GM04504 (cell line): ENCODE data around the gene SRP19.
A peak's percentile ranks its signal among the peaks of the same experiment; 100 is the strongest.
"Not testable (repeated sequence)": the region's sequence is repeated elsewhere in the genome, so short reads cannot be mapped to it uniquely, and the experiment has no call there.

ENCODE experiments used
- DNase-seq: peaks from one replicate; pipeline ENCODE4 v3.0.0-alpha.2; 2012; ENCODE audit warnings: low read depth

Gene SRP19

DNA sequence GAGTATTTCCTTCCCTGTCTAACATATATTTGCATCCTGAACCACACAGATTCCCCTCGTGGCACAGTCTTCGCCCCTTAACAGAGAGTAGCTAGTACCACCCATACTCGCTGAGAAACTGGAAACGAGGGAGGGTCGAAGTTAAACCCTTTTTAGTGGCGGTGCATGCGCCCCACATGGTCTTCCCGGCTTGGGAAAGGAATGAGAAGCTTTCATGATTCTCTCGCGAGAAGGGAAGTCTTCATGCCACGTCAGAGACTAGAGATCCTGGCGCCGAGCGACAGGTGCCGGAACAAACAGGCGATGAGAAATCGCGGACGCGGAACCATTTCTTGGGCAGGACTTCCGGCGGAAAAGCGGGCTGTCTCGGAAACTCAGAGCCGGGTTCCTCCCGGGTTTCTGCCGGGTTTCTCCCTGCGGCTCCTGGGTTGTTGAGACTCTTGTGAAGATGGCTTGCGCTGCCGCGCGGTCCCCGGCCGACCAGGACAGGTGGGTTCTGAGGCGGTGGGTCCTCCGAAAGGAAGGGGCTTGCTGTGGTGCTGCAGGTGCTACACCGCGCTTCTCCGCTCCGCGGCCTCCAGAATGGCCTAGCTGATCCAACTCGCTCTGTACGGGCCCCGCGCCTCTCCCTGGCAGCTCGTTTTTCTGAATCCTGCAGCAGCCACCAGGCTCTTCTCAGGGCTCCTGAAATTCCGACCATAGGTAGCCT, at the start of gene SRP19:
Gene SRP19, plus strand, starts transcription at position 359 of the 709 bp plus-strand sequence. Its CDS starts 90 bp downstream, at position 449.
- peak; percentile 94 for DNase-seq

DNA sequence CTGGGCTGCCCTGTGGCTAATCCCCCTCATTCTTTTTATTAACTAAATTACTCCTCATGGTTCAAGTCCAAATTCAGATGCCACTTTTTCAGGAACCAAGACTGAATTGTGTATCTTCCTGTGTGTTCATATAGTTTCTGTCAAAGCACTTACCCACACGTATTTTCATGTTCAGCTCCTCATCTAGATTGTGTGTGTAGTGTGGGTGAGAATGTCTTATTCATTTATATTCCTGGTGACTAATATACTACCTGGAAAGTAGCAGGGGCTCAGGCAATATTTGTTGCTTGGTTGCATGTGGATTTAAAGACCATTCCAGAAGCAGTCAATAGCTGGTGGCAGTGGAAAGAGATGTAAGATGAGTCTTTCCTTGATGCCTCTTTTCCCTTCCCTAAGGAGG, 48.5 kb upstream of the SRP19 start:
- DNase-seq: no peak

DNA sequence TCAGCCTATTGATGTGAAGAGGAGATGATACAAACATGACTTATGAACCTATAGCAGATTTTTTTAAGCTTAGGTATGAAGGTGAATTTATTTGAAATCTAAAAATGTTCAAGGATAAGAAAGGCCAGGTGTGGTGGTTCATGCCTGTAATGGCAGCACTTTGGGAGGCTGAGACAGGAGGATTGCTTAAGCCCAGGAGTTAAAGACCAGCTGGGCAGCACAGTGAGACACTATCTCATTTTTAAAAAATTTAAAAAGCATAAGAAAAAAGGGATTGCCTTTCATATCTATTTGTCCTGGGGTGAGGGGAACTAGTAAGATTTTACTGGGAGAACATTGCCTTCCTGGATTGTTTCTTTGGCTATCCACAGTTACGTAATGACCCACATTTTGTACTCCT, 40.8 kb upstream of the SRP19 start:
- no peak for DNase-seq

DNA sequence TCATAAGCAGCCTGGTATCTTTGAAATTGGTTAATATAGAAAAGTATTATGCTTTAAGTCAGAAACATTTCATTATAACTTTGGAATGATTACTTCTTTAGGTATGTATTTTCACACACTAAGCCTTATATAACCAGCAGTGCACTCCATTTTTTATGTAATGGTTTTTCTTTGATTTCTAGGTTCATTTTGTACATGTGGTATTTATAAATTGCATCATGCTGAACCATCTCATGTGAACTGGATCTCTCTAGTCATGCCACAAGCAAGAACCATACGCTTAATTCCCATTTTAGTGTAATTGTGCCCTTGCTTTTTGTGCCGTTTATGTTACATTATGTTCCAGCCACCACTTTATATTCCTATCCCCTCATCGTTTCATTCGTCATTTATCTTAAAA, 38.6 kb upstream of the SRP19 start:
- peak; percentile 3 for DNase-seq

DNA sequence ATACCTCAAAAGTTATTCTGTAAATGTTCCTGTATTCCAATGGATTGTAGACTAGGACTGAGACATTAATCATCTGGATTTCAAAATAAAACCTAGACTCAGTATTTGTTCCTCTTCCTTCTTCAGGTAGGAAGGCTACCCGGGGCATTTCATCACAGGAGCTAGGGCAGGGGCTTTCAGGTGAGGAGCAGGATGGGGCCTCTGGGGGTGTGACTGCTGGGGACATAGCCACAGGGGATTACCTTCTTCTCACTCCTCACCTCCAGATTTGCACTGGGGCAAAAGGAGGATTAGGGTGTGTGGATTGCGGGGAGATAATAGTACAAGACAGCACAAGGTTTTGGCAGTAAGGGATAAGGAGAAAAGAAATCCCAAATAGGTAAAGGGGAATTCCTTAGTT, 37.9 kb upstream of the SRP19 start:
- no peak for DNase-seq

DNA sequence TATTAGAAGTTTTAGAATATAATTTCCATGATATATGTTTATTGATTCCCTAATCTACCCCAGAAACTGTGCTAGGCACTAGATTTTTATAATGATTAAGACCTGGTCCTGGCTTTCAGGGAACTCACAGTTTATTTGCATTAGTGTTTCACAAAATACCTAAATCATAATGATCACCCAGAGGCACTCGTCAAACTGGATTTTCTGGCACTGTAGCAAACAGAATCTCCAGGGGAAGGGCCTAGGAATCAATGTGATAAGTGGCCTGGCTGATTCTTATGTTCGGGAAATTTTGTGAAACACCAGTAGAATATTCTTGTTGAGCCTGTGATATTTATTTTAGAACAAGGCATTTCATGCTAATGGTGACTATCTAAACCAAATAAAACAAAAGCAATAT, 37.4 kb upstream of the SRP19 start:
- DNase-seq: no peak

DNA sequence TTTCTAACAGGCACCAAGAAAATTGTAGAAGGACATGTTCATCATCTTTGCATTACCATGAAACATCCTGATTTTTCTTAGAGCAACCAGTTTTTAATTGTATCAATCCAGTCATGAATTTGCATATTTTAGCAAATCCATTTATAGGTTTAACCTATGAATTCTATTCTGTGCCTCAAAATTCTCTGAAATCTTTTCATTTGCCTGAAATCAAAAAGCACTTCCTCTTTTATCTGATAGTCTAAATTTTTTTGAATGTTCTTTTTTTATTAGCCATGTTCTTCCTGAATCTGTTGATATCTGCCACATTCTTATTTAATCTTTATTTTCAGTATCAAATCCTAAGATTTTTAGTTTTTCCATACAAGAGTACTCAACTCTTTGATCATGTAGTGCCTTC, 36.9 kb upstream of the SRP19 start:
- no peak for DNase-seq

DNA sequence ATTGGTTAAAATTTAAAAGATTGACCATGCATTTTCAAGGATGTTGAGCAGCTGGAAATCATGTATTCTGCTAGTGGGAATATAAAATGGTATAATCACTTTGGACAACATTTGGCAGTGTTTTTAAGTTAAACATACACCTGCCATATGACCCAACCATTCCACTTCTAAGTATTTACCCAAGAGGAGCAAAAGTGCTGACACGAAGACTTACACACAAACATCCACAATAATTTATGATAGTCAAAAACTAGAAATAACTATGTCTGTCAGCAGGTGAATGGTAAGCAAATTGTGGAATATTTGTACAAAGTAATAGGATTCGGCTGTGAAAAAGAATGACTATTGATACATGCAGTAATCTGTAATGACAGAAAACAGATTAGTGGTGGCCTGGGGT, 30.7 kb upstream of the SRP19 start:
- no peak for DNase-seq

DNA sequence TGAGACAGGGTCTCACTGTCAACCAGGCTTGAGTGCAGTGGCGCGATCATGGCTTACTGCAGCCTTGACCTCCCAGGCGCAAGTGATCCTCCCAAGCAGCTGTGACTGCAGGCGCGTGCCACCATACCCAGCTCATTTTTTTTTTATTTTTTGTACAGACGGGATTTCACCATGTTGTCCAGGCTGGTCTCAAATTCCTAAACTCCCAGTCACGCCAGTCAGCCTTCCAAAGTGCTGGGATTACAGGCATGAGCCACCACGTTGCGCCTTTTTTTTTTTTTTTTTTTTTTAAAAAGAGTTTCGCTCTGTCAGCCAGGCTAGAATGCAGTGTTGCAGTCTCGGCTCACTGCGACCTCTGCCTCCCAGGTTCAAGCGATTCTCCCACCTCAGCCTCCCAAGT, 27.1 kb upstream of the SRP19 start:
- no peak for DNase-seq

DNA sequence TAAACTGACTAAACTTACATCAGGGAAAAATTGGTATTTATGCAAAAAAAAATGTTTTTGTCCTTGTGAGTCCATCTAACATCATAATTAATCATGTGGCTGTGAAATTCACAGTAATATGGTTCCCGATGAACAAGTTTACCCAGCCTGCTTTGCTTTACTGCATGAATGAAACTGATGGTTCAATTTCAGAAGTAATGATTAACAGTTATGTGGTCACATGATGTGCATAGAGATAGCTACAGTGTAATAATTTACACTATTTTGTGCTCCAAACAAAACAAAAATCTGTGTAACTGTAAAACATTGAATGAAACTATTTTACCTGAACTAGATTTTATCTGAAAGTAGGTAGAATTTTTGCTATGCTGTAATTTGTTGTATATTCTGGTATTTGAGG, 16.6 kb upstream of the SRP19 start:
- no peak for DNase-seq

DNA sequence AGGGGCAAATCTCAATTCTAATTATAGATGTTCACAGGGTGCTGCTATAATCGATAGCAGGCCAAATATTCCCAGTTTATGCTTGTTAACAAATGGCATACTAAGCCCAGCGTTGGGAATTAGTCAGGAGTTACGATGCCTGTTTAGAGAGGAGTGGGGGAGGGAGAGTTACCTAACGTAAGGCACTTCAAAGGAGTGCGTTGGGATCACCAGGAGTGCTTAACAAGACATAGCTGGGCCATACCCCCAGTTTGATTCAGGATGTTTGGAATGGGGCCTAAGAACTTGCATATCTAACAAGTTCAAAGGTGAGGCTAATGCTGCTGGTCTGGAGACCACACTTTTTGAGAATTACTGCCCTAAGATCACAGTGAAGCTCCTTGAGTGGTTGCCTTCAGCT, 14.5 kb upstream of the SRP19 start:
- DNase-seq: no peak

DNA sequence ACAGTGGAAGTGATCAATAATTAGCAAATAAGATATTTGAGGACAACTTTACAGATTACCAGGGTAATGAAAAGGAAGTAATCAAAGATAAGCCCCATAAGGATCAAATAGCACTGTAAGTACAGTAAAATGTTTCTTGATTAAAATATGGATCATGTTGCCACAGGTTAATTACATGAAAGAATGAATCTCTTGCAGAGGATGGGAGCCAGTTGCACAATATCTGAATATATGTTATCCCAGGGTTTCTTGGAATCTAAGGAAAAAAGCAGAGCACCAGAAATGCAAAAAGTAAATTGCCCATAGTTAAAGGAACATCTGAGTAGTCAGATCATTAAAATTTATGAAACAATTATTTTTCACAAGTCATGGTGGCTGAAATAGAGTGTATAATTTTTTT, 13.8 kb upstream of the SRP19 start:
- DNase-seq: no peak

DNA sequence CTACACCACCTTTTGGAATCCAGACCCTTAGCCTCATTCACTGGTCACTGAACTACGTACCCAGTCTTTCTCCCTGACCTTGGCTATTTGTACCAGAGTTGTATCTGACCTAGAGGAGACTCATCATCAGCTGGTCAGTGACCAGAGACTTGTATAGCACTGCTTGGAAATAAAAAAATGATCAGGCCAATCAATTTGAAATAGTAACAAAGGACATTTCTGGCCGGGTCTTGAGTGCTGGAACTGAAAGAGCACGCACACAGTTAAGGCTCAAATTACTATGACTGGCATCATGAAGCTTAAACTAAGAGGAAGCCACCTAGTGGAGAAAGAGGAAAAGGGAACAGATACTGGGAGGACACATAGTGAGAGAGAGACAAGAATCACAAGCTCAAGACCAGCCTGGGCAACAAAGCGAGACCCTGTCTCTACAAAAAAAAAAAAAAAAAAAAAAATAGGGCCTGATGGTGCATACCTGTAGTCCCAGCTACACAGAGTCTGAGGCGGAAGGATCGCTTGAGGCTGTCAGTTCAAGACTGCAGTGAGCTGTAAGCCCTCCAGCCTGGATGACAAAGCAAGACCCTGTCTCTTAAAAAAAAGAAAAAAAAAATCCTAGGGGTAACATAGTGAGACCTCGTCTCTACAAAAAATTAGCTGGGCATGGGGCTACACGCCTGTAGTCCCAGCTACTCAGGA, 12.8 kb upstream of the SRP19 start:
- DNase-seq: no peak

DNA sequence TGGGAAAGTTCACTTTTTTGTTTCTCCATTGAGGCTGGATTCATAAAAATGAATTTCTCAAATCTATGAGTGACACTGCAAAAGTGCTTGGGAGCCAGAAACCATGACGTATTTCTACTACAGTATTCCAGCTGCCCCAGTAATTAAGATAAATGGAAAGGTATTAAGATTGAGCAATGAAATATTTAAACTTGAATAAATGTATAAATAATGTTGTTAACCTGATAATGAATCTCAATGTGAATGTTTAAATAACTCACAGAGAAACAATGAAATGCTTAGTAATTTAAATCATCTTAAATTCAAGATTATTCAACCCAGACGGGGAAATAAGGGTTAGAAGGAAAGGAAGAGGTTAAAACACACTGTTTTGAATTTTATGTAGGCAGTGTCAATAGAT, 11.2 kb upstream of the SRP19 start:
- DNase-seq: no peak

DNA sequence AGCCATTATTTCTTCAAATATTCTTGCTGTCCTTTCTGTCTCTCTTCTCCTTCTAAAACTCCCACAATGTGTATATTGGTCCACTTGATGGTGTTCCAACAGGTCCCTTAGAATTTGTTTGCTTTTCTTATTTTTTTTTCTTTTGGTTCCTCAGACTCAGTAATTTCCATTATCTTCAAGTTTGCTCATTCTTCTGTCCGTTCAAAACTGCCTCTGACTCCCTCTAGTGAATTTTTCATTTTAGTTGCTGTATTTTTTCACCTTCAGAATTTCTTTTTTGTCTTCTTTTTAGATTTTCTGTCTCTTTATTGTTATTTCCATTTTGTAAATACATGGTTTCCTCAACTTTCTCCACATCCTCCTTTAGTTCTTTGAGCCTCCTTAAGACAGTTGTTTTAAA, 6.4 kb upstream of the SRP19 start:
- no peak for DNase-seq

DNA sequence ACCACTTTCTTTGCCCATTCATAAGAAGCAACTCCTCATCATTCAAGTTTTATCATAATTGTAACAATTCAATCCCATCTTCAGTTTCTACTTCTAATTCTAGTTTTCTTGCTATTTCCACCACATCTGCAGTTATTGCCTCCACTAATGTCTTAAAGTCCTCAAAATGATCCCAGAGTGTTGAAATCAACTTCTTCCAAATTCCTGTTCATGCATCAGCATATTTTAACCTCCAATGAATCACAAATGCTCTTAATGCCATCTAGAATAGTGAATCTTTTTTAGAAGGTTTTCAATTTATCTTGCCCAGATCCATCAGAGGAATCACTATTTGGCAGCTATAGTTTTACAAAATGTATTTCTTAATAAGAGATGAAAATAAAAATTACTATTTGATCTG, 3.2 kb upstream of the SRP19 start:
- DNase-seq: no peak

DNA sequence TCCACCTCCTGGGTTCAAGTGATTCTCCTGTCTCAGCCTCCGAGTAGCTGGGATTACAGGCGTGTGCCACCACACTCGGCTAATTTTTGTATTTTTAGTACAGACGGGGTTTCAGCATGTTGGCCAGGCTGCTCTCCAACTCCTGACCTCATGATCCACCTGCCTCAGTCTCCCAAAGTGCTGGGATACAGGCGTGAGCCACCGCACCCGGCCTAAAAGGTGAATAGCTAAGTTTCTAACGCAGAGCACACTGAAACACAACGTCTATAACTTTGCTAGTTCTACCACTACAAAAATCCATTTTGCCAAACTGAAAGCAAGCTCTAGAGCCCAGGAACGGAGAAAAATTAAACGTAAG, 537 bp upstream of the SRP19 start:
- DNase-seq: not testable (repeated sequence)

DNA sequence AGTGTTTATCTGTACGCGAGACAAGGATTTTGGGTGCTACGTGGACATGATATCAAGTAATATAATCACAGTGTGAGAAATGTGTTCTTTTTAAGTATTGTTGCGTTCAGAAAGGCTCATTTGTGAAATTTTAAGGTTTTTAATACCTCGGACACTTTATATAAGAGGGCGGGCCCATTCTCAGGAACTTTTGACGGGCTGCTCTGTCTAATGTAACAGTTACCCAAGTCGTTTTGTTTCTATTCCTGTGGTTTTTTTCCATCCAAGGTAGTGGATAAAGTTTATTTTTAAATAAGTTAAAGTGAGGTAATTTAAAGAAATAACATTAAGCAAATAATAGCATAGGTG, 525 bp downstream of the SRP19 start:
- DNase-seq: no peak

DNA sequence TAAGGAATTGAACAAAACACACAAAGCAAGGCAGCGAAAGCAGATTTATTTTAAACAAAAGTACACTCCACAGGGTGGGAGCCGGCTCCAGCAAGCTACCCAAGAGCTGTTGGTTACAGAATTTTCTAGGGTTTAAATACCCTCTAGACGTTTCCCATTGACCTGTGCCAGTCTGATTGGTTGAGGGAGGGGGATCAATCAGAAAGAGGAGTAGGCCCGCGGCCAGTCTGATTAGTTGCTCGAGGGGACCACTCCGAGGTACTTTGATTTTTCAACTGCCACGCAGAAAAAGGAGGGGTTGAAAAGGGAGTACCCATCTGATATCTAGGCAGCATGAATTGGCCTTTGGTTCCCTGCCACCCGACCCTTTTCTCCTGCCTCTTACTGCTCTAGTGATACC, 998 bp downstream of the SRP19 start:
- no peak for DNase-seq

DNA sequence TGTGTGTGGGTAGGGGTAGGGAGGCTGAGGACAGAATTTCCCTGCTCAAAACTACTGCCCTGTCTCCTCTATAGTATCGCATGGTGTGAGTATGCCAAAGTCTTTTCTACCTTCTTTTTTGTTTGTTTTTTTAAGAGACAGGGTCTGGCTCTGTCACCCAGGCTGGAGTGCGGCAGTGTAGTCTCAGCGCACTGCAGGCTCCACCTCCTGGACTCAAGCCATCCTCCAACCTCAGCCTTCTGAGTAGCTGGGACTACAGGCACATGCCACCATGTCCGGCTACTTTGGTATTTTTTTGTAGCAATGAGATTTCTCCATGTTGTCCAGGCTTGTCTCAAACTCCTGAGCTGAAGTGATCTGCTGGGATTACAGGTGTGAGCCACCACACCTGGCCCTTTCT, 2.5 kb downstream of the SRP19 start:
- DNase-seq: no peak

DNA sequence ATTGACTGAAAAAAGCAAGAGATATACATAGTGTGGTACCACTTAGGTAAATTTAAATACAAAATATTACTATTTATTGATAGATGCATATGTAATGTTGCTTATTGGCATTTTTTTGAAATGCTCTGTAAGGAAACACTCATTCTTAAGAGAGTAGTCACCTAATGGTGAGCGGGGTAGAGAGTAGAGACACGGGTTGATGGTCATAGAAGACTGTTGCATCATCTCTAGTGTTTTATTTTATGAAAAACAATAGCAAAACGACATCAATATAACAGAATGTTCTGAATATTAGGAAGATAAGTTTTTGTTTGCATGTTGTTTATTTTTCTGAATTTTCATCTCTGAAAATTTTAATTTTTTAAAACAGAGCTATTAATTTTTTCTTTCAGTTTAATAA, 4.0 kb downstream of the SRP19 start:
- DNase-seq: no peak

DNA sequence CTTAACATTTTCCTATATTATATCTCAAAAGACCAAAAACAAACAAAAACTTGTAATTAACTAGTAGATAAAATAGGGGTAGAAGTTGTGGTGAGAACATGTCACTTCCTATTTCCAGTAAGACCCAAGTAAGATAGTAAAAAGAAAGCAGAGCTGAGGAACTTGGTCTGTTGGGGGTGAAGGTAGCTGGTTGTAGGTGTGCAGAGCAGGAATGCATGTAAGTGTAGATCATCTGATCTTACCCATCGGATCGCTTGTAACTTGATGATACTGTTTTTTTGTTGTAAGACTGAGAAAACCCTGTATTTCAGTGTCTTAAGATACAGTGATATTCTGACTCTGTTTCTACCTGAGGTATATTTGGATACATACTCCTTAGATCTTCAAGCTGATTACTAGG, 5.7 kb downstream of the SRP19 start:
- DNase-seq: no peak

DNA sequence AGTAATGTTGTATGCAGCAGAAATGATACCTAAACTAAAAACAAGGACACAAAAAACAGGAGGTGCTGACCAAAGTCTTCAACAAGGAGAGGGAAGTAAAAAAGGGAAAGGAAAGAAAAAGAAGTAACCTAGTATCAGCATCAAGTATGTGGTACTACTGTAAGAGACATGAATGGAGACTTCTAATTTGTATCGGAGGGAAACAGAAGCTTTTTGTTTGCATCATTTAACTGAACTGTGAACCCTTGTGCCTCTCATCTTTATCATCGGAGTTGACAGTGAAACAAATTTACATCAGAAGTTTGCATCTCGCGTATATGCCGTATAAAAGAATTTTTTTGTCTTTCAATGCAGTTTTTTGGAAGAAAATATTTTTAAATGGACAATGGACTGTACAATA, 6.3 kb downstream of the SRP19 start:
- DNase-seq: no peak

DNA sequence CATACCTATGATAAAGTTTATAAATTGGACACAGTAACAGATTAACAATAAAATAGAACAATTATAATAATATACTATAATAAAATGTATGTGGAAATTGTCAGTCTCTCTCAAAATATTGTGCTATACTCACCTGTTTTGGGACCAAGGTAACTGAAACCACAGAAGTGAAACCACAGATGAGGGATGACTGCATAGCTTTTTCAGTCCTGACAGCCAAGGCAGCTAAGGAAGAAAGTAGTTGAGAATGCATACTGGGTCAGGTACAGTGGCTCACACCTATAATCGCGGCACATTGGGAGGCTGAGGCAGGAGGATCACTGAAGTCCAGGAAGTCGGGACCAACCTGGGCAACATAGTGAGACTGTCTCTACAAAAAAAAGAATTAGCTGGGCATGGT, 8.9 kb downstream of the SRP19 start:
- DNase-seq: no peak
